ENCODE results near the gene PACS1. TPM values are rescaled to one million over a fixed set of nuclear protein-coding genes. Genes with fewer than 3 reads are reported as not detected.

The PACS1 gene
- total RNA-seq, 2 experiments from 2014 or later: 59.5 to 62.7 TPM

DNA sequence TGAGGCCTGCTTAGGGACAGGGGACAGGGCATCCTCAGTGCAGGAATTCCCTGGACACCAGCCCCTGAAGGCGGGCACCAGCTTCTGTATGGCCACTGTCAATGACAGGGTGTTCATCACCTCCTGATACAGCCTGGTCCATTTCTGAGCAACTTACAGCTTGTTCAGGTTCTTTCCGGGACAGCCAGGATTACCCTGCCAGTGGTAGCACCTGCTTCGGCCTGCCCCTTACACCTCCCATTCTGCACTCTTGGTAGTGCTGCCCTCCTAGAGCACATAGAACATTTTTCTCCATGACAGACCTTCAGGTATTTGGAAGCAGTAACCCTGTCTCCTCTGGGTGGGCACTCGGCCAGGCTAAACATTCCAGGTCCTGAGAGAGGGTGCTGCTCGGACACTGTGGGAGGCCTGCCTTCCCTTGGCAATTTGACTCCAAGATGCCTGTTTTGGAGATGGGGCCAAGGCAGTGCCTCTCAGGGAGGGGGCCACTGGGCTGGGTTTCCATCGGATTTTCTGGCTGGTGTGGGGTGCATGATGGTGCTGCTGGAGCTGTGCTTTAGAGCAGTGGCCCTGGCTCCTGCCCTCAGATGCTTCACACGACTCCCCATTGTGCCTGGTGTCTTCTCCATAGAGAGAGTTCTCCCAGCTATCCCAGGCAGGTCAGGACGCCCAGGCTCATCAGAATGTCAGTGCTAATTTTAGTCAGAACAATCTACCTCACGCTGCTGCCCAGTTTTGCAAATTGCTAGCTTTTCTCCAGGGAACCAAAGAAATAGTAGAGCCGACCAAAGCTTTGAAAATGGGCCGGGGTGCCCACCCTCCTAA is 22.3 kb upstream of the PACS1 start:
- ChIA-PET POLR2A (interaction anchor here (0.5 kb wide), 1 partner anchor 52 kb away, joined by 3 read pairs; no protein-coding TSS in a partner anchor), CTCF (no interaction called here)

DNA sequence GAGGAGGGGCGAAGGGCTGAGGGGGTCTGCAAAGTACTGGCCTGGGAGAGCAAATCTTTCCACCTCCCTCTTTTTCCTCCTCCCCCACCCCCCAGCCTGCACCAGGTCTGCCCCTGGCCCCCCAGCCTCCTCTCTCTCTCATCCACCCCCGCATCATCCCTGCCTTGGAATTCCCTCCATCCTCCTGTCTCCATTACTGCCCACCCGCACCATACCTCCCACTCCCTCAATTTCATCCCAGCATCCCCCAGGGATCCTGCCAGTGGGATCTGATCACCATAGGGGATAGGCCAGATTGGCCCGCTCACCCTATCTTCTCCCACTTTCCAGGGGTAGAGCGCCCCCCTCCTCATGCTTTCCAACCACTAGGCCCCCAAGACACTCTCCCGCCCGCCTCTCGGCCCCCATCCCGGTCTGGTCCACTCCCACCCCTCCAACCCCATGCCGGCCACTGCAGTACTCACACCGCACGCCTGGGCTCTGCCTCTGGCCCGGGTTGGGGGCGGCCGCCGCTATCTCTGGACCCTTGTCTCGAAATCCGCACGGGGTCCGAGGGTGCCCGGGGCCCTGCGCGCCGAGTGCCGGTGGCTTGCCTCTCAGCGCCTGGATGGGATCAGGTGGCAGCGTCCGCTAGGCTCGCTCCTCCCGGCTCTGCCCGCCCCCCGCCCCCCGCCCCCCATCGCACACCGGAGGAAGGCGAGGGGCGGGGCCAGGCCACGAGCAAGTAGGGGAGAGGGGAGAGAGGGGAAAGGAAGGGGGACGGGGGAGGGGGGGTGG is 21.3 kb upstream of the PACS1 start, which contains the start of gene GAL3ST3:
GAL3ST3 (minus strand) TSS at position 615 of the 777 bp plus-strand sequence. CDS start 3,746 bp downstream, outside the sequence.
- ChIA-PET CTCF (interaction anchor here (1.6 kb wide), 1 partner anchor 19 kb away, joined by 5 read pairs; no protein-coding TSS in a partner anchor), POLR2A (interaction anchor here (0.5 to 0.6 kb wide), 2 partner anchors 53 to 201 kb away, joined by 3 read pairs; no protein-coding TSS in a partner anchor)

DNA sequence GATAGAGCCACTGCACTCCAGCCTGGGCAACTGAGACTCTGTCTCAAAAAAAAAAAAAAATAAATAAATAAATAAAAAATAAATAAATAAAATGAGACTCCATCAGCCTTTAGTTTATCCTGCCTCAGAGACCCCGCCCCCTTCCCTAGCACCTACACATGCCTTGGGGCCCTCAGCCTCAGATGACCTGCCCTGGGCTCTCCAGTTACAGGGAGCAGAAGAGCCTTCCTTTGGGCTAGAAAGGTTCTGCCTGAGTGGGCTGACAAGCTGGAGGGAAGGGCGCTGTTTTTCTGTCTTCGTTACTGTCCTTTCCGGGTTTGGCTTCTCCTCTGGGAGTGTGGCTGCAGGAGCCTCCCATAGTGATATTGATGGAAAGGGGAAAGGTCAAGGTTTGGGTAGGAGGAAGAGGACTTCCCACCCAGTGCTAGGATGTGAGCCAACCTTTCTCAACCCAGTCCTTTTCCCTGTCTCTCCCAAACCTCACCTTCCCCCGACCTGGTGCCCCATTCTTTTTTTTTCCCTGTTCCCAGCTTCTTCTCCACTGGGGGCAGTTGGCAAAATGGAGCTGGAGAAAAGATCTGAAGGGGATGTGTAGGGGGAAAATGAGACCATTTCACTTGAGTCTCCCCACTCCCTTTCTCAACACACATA is 19.4 kb upstream of the PACS1 start:
- CTCF ChIA-PET: interaction anchor here (0.8 to 6.2 kb wide), 5 partner anchors 12 to 221 kb away, joined by 3 to 40 read pairs (median 5); partner anchors contain the start of genes CST6 and PACS1
- POLR2A ChIA-PET: no interaction called here

DNA sequence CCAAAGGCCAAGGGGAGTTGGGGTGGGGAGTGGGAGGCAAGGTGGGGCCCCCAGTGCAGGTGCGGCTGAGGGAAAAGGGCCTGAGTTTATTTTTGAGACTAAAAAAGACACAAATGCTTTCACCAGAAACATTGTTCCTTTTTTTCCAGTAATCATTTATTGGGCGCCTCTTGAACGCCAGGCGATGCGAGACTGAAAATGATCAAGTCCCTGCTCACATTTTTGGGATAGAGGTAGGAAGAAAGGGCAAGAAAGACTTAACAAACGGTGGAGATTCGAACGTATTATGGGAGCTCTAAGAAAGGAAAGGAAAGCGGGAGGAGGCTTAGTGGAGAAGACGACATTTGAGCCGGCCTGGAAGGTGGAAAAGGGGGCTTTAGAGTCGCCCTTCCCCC is 18.7 kb upstream of the PACS1 start:
- ChIA-PET CTCF (interaction anchor here (1.1 to 6.2 kb wide), 4 partner anchors 11 to 62 kb away, joined by 3 to 40 read pairs (median 4); partner anchors contain the start of genes CST6 and PACS1), POLR2A (interaction anchor here (1.1 to 1.2 kb wide), 2 partner anchors 8 to 9 kb away, joined by 3 to 4 read pairs; no protein-coding TSS in a partner anchor)

DNA sequence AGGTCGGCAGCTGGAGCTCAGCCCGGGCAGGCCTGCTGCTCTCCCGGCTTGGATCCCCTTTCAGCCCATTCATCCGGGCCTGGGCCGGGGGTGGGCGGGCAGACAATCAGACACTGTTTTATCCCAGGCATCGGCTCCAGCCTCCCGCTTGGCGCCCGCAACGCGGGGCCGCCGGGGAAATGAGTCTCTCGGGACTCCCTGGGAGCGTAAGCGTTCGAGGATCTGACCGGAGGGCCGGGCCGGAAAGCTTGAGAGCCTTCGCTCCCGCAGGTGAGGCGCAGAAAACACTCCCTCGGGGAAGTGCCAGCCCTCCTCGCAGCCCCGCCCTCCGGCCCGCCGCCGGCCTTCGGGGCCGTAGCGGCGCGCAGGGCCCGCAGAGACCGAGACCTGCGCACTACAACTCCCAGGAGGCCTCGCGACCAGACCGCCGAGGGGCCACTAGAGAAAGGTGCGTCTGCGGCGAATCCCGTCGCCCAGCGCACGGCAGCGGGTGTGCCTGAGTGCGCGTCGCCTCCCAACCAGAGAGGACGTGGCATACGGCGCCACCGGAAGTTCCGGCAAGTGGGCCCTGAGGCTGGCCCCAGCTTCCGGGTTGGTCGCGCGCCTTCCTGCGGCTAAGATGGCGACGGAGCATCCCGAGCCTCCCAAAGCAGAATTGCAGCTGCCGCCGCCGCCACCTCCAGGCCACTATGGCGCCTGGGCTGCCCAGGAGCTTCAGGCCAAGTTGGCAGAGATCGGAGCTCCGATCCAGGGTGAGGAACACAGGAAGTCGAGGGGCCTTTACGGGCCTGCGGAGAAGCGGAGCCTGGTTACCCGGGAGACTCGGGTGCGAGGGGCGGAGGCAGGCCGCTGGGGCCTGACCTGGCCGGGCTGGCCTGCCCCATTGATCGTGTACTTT is 18.1 kb upstream of the PACS1 start, which contains the start of gene SF3B2:
SF3B2 (plus strand) TSS at position 599 of the 898 bp plus-strand sequence; CDS start at position 620, 21 bp downstream.
- CTCF ChIA-PET: interaction anchor here (0.8 to 6.2 kb wide), 7 partner anchors 8 to 82 kb away, joined by 3 to 40 read pairs (median 3); partner anchors contain the start of genes CST6 and PACS1
- POLR2A ChIA-PET: interaction anchor here (0.6 to 1.9 kb wide), 7 partner anchors 8 to 1562 kb away, joined by 3 to 14 read pairs (median 4); partner anchors contain the start of gene PACS1

DNA sequence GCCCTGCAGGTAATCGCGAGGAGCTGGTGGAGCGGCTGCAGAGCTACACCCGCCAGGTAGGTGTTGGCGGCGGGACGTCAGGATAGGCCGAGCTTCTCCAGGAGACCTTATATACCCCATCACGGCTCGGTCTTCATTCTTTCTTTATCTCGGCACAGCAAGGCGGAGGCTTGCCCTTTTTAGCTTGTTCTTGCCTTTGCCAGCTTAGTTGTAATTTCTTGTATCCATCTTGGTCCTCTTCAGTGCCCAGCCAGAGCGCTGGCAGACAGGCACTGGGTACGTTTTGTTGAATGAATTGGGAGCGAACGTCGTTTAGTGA is 17.4 kb upstream of the PACS1 start:
- CTCF ChIA-PET: interaction anchor here (1.2 to 6.2 kb wide), 3 partner anchors 9 to 30 kb away, joined by 3 to 40 read pairs (median 5); partner anchors contain the start of gene PACS1
- POLR2A ChIA-PET: interaction anchor here (0.6 to 1.9 kb wide), 4 partner anchors 16 to 1562 kb away, joined by 3 to 14 read pairs (median 5); partner anchors contain the start of gene PACS1

DNA sequence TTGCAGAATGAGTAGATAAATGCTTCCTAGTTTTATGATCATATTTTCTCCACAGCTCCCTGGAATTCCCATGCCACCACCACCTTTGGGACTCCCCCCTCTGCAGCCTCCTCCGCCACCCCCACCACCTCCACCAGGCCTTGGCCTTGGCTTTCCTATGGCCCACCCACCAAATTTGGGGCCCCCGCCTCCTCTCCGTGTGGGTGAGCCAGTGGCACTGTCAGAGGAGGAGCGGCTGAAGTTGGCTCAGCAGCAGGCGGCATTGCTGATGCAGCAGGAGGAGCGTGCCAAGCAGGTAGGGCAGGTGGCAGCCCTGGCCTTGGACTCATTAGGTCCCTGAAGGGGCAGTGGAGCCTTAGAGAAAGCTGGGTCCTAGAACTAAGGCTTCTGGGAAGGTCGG is 15.1 kb upstream of the PACS1 start:
- CTCF ChIA-PET: interaction anchor here (6.2 kb wide), 1 partner anchor 14 kb away, joined by 40 read pairs; the partner anchor contains the start of gene PACS1
- POLR2A ChIA-PET: no interaction called here

DNA sequence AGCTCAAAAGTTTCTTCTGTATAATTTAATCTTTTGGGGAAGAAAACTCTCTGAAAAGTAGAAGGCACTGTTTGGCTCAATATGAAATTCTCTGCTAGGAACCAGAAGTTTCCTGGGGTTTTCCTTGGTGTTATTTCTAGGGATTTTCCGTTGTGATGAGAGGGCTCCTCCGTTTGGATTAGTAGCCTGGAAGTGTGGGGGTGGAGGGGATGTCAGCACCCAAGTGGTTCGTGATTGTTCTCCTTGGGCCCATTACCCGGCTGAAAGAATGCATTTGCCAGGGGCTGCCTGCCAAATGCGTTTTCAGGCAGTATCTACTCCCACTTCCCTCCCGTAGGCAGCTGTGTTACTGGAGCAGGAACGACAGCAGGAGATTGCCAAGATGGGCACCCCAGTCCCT is 13.6 kb upstream of the PACS1 start:
- ChIA-PET CTCF (interaction anchor here (0.7 to 6.2 kb wide), 2 partner anchors 10 to 12 kb away, joined by 3 to 40 read pairs; partner anchors contain the start of gene PACS1), POLR2A (no interaction called here)

DNA sequence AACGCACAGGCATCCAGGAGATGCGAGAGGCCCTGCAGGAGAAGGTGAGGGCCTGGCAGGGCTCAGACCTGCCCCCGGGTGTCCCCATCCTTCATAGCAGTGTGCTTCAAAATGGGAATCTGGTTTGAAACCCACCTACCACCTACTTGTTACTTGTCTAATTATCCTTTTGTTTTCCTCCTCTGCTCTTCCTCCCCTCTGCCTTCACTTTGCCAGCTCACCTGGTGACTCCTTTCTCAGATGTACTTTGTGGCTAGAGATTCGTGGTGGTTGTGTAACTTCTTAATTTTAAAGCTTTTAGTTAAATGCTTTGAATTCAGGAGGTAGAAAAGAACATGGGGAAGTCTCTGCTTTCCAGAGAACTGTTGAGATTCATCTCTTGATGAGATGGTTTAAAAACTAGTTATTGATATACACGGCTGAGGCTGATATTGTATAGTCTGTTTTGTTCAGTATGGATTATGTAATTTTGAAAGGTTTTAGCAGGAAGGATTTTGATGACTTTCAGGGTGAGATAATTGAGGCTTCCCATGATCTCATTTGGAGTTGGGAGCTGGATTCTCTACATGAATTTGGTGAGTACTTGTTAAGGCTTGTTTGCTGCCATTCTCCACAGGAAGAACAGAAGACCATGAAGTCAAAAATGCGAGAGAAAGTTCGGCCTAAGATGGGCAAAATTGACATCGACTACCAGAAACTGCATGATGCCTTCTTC is 9.9 kb upstream of the PACS1 start:
- CTCF ChIA-PET: interaction anchor here (2.7 kb wide), 1 partner anchor 8 kb away, joined by 17 read pairs; no protein-coding TSS in a partner anchor
- POLR2A ChIA-PET: interaction anchor here (0.9 kb wide), 1 partner anchor 8 kb away, joined by 3 read pairs; the partner anchor contains the start of gene SF3B2

DNA sequence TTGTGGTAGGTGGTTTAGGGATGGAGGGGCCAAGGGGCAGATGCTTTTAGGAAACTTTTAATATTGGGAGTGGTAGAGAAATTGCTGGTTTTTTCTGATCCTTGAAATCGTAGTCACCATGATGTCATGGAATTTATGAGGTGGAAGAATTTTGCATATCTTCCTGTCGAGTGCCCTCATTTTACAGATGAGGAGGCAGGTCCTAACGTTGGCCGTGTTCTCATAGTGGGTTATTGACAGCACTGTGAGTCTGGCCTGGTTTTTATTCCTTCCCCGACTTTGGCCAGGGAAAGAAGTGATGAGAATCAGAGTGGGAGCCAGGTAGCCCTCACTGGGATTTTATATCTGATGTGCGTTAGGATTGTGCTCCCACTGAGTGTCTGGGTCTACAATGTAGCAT is 8.8 kb upstream of the PACS1 start:
- CTCF ChIA-PET: no interaction called here
- POLR2A ChIA-PET: no interaction called here

DNA sequence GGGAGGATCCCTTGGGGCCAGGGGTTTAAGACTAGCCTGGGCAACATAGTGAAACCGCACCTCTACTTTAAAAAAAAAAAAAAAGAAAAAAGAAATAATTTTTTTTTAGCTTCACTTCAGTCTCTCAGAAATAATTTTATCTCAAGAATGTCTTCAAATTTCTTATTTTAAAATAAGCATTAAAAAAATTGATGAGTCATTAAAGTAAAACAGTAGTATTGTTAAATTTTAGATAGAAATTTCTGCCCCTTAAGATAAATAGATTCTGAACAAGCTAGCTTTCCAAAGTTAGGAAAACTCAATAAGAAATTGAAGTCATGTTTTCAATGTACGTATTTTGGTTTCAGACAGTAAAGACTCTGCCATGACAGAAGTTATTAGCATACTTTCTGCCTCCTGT is 7.7 kb upstream of the PACS1 start:
- POLR2A ChIA-PET: no interaction called here
- CTCF ChIA-PET: interaction anchor here (1.2 to 1.7 kb wide), 3 partner anchors 9 to 40 kb away, joined by 4 to 6 read pairs (median 6); partner anchors contain the start of gene SF3B2

DNA sequence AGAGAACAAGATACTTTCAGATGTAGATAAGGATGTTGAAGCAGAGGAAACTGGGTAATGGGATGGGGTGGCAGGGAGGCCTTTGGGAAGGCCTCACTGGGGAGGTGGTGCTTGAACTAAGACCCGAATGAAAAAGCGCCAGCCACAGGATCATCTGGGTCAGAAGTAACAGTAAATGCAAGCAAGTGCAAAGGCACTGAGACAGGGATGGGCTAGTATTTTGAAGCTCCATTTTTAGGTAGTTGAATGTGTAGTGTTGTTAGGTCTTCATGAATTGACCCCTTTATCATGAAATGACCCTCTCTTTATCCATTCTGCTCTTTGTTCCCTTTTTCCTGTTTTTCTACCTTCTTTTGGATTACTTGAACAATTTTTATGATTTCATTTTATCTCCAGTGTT is 6.2 kb upstream of the PACS1 start:
- CTCF ChIA-PET: interaction anchor here (1.1 to 1.2 kb wide), 2 partner anchors 19 to 69 kb away, joined by 3 to 4 read pairs; no protein-coding TSS in a partner anchor

DNA sequence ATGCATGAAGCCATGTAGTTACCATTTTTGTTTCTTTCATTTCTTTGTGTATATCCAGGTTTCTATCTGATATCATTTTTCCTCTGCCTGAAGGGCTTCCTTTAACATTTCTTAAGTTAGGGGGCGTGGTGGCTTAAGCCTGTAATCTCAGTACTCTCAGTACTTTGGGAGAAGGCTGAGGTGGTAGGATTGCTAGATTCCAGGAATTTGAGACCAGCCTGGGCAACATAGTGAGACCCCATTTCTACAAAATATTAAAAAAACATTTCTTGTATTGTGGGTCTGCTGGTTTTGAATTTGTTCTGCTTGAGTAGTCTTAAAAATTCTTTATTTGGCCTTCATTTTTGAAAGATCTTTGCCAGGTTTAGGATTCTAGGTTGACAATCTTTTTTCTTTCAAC is 5.5 kb upstream of the PACS1 start:
- ChIA-PET POLR2A (no interaction called here), CTCF (interaction anchor here (1.2 kb wide), 1 partner anchor 19 kb away, joined by 4 read pairs; no protein-coding TSS in a partner anchor)

More for the DNA sequence above, 6.2 kb upstream of the PACS1 start:
- POLR2A ChIA-PET: no interaction called here

DNA sequence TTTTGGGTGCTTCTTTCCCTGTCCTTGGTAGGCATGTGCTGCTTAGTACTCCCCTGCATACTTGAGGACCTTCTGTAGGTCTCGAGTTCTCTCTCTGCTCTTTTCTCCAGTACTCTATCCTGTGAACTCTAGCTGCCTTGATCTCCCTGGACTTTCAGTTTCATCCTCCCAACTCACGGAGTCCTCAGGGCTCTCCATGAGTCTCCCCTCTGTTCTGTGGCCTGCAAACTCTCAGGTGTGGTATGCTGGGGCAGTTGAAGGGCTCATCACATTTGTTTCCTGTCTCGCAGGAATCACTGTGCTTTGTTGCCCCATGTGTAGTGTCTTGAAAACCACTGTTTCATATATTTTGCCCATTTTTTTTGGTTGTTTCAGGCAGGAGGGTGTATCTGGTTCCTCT is 3.3 kb upstream of the PACS1 start:
- ChIA-PET CTCF (interaction anchor here (0.6 to 4.2 kb wide), 3 partner anchors 10 to 176 kb away, joined by 3 to 33 read pairs (median 4); partner anchors contain the start of gene CCDC85B), POLR2A (interaction anchor here (1.5 to 4.3 kb wide), 2 partner anchors 10 to 14 kb away, joined by 3 to 14 read pairs; partner anchors contain the start of gene SF3B2)

DNA sequence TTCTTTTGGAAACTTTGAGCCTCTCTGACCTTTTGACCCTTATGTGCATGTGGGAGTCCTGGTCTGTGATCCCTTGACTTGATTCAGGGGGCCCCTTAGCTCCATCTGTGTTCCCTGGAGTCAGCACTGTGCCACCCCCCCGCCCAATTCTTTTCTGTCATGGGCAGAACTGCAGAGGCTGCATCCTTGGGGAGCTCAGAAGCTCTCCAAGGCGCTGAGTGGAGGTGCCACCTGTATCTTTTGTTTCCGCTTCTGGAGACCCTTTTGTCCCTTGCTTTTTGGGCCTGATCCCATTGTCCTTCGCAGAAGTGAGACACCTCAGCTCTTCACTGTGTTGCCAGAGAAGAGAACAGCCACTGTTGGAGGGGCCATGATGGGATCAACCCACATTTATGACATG is 2.4 kb upstream of the PACS1 start:
- CTCF ChIA-PET: interaction anchor here (0.8 to 4.2 kb wide), 15 partner anchors 9 to 278 kb away, joined by 3 to 40 read pairs (median 6); partner anchors contain the start of genes CCDC85B and SF3B2
- POLR2A ChIA-PET: interaction anchor here (0.5 to 4.3 kb wide), 4 partner anchors 9 to 1892 kb away, joined by 3 to 14 read pairs (median 4); partner anchors contain the start of gene SF3B2

DNA sequence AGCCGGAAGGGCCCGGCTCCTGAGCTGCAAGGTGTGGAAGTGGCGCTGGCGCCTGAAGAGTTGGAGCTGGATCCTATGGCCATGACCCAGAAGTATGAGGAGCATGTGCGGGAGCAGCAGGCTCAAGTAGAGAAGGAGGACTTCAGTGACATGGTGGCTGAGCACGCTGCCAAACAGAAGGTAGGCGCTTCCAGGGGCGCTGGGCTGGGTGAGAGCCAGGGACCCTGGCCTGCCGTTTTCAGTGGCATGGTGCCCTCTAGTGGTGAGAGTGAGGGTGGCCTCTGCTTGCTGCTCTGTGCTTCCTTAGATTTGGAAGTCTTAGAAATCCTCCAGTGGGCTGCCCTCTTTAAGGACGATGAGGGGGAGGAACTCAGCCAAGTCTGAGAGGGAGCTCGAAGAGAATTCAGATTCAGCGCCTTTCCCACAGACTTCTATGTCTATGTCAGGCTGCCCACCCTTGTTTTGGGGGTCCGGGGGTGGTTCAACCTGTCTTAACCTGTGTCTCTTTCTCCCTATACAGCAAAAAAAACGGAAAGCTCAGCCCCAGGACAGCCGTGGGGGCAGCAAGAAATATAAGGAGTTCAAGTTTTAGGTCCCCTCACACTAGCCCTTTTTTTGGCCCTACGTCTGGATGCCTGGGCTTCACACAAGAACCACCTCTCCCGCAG is 1.8 kb upstream of the PACS1 start:
- CTCF ChIA-PET: interaction anchor here (0.5 to 4.2 kb wide), 25 partner anchors 9 to 277 kb away, joined by 3 to 40 read pairs (median 4); partner anchors contain the start of genes BANF1, CCDC85B, CST6 and EIF1AD
- POLR2A ChIA-PET: interaction anchor here (0.5 to 4.3 kb wide), 4 partner anchors 8 to 1893 kb away, joined by 3 to 14 read pairs (median 4); partner anchors contain the start of gene SF3B2

Measured in activated CD8-positive, alpha-beta memory T cell treated with anti-CD3 and anti-CD28 coated beads for 36 hours (primary cell).